OCI-LY3 (cell line): ENCODE data around the gene DIAPH2.

Experiments
- CTCF ChIP-seq: fragments of 200-600, 300-600 bp; sonication (generic); IDR thresholded peaks from 2 replicates; pipeline ENCODE4 v1.5.1; 2014; ENCODE audit warnings: antibody characterized with exemption, low read length, low read depth
- EZH2phosphoT487 ChIP-seq: fragments of 200-600 bp; shearing (Covaris generic); IDR thresholded peaks from 2 replicates; pipeline ENCODE4 v1.6.1; 2018; ENCODE audit warnings: antibody characterized with exemption, mixed run types, low read depth

- TF ChIP-seq CTCF (no peak), EZH2phosphoT487 (no peak)
Measured at GRCh38 chrX:97563531-97564133, 879.0 kb downstream of the DIAPH2 start.
